ENCODE data around the gene ADK.
"Not testable (repeated sequence)": the region's sequence is repeated elsewhere in the genome, so short reads cannot be mapped to it uniquely, and the experiment has no call there.

- TF ChIP-seq, protein P1, sequence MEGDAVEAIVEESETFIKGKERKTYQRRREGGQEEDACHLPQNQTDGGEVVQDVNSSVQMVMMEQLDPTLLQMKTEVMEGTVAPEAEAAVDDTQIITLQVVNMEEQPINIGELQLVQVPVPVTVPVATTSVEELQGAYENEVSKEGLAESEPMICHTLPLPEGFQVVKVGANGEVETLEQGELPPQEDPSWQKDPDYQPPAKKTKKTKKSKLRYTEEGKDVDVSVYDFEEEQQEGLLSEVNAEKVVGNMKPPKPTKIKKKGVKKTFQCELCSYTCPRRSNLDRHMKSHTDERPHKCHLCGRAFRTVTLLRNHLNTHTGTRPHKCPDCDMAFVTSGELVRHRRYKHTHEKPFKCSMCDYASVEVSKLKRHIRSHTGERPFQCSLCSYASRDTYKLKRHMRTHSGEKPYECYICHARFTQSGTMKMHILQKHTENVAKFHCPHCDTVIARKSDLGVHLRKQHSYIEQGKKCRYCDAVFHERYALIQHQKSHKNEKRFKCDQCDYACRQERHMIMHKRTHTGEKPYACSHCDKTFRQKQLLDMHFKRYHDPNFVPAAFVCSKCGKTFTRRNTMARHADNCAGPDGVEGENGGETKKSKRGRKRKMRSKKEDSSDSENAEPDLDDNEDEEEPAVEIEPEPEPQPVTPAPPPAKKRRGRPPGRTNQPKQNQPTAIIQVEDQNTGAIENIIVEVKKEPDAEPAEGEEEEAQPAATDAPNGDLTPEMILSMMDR (IDR thresholded peaks at IDR 0.05; ENCODE audit: insufficient read depth, low read length) = not testable (repeated sequence)
- TF ChIP-seq, protein P2, sequence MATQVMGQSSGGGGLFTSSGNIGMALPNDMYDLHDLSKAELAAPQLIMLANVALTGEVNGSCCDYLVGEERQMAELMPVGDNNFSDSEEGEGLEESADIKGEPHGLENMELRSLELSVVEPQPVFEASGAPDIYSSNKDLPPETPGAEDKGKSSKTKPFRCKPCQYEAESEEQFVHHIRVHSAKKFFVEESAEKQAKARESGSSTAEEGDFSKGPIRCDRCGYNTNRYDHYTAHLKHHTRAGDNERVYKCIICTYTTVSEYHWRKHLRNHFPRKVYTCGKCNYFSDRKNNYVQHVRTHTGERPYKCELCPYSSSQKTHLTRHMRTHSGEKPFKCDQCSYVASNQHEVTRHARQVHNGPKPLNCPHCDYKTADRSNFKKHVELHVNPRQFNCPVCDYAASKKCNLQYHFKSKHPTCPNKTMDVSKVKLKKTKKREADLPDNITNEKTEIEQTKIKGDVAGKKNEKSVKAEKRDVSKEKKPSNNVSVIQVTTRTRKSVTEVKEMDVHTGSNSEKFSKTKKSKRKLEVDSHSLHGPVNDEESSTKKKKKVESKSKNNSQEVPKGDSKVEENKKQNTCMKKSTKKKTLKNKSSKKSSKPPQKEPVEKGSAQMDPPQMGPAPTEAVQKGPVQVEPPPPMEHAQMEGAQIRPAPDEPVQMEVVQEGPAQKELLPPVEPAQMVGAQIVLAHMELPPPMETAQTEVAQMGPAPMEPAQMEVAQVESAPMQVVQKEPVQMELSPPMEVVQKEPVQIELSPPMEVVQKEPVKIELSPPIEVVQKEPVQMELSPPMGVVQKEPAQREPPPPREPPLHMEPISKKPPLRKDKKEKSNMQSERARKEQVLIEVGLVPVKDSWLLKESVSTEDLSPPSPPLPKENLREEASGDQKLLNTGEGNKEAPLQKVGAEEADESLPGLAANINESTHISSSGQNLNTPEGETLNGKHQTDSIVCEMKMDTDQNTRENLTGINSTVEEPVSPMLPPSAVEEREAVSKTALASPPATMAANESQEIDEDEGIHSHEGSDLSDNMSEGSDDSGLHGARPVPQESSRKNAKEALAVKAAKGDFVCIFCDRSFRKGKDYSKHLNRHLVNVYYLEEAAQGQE (IDR thresholded peaks at IDR 0.05; ENCODE audit: insufficient replicate concordance, low read depth) = not testable (repeated sequence)
- TF ChIP-seq SPI1 (IDR thresholded peaks at IDR 0.05; ENCODE audit: borderline replicate concordance, low read depth) = not testable (repeated sequence)
Observed at GRCh38 chr10:74573497-74573896, 422.5 kb downstream of the ADK start.

All from HL-60 (cell line).